Ascending aorta (tissue), 2 donors: ENCODE measurements around the gene PRKCA. TPM values are rescaled to one million over a fixed set of nuclear protein-coding genes. Genes with fewer than 3 reads are reported as not detected.

ENCODE experiments used
- DNase-seq, 2 donors: peaks; one replicate each; pipeline ENCODE4 v3.0.0-alpha.2; 2019; ENCODE audit warnings: low spot score in 2 of 2
- H3K27ac ChIP-seq, 2 donors: fragments of 200-600 bp; sonication (generic); one replicate each; pipeline ENCODE4 v1.5.1; 2016 to 2017; ENCODE audit warnings: mild to moderate bottlenecking in 1 of 2
- H3K27me3 ChIP-seq: fragments of 200-600 bp; sonication (generic); one replicate; pipeline ENCODE4 v1.5.1; 2017
- H3K36me3 ChIP-seq, 2 donors: fragments of 200-600 bp; sonication (generic); one replicate each; pipeline ENCODE4 v1.5.1; 2016
- H3K4me1 ChIP-seq, 2 donors: fragments of 200-600 bp; sonication (generic); one replicate each; pipeline ENCODE4 v1.5.1; 2016 to 2017; ENCODE audit warnings: mild to moderate bottlenecking in 1 of 2
- H3K4me3 ChIP-seq, 2 donors: fragments of 200-600 bp; sonication (generic); one replicate each; pipeline ENCODE4 v1.5.1; 2016 to 2017; ENCODE audit warnings: mild to moderate bottlenecking in 1 of 2
- H3K9me3 ChIP-seq, 2 donors: fragments of 200-600 bp; sonication (generic); one replicate each; pipeline ENCODE4 v1.5.1; 2016
- CTCF ChIP-seq, 3 experiments: fragments of 200-600 bp in 2 of 3; fragments of 450-650 bp in 1 of 3; sonication (generic) in 2 of 3; IDR thresholded peaks; one replicate each; pipeline ENCODE4 v1.5.1; 2016 to 2019; ENCODE audit warnings: antibody characterized with exemption in 3 of 3, mild to moderate bottlenecking in 1 of 3, moderate library complexity in 1 of 3
- intact Hi-C: fragments of 100-400 bp; cut with DNase I; formaldehyde crosslinking; loops from one replicate; pipeline ENCODE4 v1.15.1; 2023
- total RNA-seq: library from RNA; depleted of rRNA; stranded (reverse); fragments of >200 nt; gene quantifications from one replicate; pipeline ENCODE4 v1.1.0, GENCODE V29; 2016

PRKCA gene
- total RNA-seq, 1 donor from 2014 or later: 3.2 TPM

GRCh38 chr17:66678061-66678460 is 375.6 kb downstream of the PRKCA start:
- intact Hi-C loops: no loop called here
- no peak overlapping the region for H3K27ac ChIP-seq

GRCh38 chr17:66678827-66679226 is 376.4 kb downstream of the PRKCA start:
- no peaks in the 10 kb centered on the region for H3K27me3 ChIP-seq
- H3K4me3 ChIP-seq: no peak overlapping the region
- no peaks in the 10 kb centered on the region for H3K36me3 ChIP-seq
- DNase-seq: no peak
- H3K27ac ChIP-seq: no peak overlapping the region
- intact Hi-C loops: no loop called here
- H3K9me3 ChIP-seq: no peaks in the 10 kb centered on the region
- H3K4me1 ChIP-seq: no peaks in the 10 kb centered on the region
- TF ChIP-seq CTCF (IDR thresholded peaks at IDR 0.05): no peak

More at GRCh38 chr17:66678061-66678460, 375.6 kb downstream of the PRKCA start:
- no peak for TF ChIP-seq CTCF (IDR thresholded peaks at IDR 0.05)
- Histone ChIP-seq H3K4me3 (no peak overlapping the region), H3K9me3 (no peaks in the 10 kb centered on the region), H3K4me1 (no peaks in the 10 kb centered on the region), H3K36me3 (no peaks in the 10 kb centered on the region), H3K27me3 (no peaks in the 10 kb centered on the region)
- no peak for DNase-seq

GRCh38 chr17:66679631-66680517 is 377.5 kb downstream of the PRKCA start:
- intact Hi-C loops: no loop called here
- Histone ChIP-seq H3K9me3 (no peaks in the 10 kb centered on the region), H3K36me3 (no peaks in the 10 kb centered on the region), H3K4me1 (no peaks in the 10 kb centered on the region), H3K27ac (no peak overlapping the region), H3K4me3 (no peak overlapping the region), H3K27me3 (no peaks in the 10 kb centered on the region)
- no peak for TF ChIP-seq CTCF (IDR thresholded peaks at IDR 0.05)
- no peak for DNase-seq

GRCh38 chr17:66682283-66682682 is 379.9 kb downstream of the PRKCA start:
- H3K4me1 ChIP-seq: no peaks in the 10 kb centered on the region
- no peak overlapping the region for H3K27ac ChIP-seq
- H3K4me3 ChIP-seq: no peak overlapping the region
- no peaks in the 10 kb centered on the region for H3K9me3 ChIP-seq
- H3K27me3 ChIP-seq: no peaks in the 10 kb centered on the region
- intact Hi-C loops: no loop called here
- no peak for DNase-seq
- no peak for TF ChIP-seq CTCF (IDR thresholded peaks at IDR 0.05)
- H3K36me3 ChIP-seq: no peaks in the 10 kb centered on the region

- no peak for DNase-seq
- Histone ChIP-seq H3K4me1 (no peaks in the 10 kb centered on the region), H3K27me3 (no peaks in the 10 kb centered on the region), H3K27ac (no peak overlapping the region), H3K9me3 (no peaks in the 10 kb centered on the region), H3K4me3 (no peak overlapping the region), H3K36me3 (no peaks in the 10 kb centered on the region)
- TF ChIP-seq CTCF (IDR thresholded peaks at IDR 0.05): no peak
- intact Hi-C loops: no loop called here
Observed at GRCh38 chr17:66684261-66684660, 381.8 kb downstream of the PRKCA start.
